NCI-H2227 (cell line): ENCODE data around the gene SLC27A2.
"Not testable (repeated sequence)": the region's sequence is repeated elsewhere in the genome, so short reads cannot be mapped to it uniquely, and the experiment has no call there.

Experiments
- DNase-seq: peaks from one replicate; lab custom pipeline; 2025; ENCODE audit not compliant: unreplicated experiment; lab: John Stamatoyannopoulos, UW

SLC27A2 gene

GRCh38 chr15:50181969-50182218 is at the start of gene SLC27A2:
SLC27A2 (plus strand) TSS chr15:50182196; CDS start chr15:50182428, 232 bp downstream.
- no peak for DNase-seq

DNA sequence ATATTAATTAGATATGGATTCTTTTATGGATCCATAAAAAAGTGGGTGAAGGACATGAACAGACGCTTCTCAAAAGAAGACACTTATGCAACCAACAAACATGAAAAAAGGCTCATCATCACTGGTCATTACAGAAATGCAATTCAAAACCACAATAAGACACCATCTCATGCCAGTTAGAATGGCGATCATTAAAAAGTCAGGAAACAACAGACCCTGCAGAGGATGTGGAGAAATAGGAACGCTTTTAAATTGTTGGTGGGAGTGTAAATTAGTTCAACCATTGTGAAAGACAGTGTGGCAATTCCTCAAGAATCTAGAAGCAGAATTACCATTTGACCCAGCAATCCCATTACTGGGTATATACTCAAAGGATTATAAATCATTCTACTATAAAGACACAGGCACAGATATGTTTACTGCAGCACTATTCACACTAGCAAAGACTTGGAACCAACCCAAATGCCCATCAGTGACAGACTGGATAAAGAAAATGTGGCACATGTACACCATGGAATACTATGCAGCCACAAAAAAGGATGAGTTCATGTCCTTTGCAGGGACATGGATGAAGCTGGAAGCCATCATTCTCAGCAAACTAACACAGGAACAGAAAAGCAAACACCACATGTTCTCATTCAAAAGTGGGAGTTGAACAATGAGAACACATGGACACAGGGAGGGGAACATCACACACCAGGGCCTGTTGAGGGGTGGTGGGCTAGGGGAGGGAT is 49.6 kb upstream of the SLC27A2 start:
- DNase-seq, result not testable (repeated sequence)

DNA sequence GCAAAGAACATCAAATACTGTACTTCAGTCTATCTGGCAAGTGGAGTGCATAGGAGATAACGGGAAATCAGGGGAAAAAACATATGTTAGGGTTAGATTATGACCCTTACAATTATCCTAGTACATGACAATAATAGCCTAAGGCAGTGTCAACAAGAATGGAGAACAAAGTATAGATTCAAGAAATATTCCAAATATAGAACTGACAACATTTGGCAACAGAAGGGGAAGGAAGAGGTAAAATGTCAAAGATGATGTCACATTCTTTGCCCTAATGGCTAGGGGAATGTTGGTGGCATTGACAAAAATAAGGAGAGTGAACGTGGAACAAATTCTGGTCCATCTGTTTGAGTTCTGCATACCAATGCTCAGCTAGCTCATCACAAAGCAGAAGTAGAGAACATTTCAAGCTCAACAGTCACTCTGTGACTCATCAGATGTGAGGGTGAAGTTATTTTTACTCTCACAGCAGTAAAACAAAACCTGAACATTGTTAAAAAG is 47.4 kb upstream of the SLC27A2 start:
- no peak for DNase-seq

DNA sequence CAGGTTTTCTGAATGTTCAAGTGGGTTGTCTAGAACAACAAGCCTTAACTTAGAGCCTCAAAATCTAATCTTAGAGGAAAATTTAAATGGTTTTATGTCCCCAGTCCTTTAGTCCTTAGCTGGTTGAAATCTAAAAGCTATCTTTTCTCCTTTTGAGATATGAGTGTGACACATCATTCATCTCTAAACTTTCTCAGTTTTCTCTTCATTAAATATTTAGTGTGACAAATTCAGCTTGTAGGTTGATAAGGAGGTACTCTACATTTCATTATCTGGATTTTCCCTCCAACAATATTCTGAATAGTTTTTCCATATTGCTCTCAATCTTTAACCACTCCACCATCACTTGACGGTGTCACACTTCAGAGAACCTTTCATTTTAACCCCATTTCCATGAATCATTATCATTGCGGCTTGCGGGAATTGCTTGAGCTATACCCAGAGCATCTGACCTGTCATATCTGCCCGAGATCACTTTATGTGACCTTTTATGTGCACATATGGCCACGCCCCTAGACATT is 46.9 kb upstream of the SLC27A2 start:
- no peak for DNase-seq

DNA sequence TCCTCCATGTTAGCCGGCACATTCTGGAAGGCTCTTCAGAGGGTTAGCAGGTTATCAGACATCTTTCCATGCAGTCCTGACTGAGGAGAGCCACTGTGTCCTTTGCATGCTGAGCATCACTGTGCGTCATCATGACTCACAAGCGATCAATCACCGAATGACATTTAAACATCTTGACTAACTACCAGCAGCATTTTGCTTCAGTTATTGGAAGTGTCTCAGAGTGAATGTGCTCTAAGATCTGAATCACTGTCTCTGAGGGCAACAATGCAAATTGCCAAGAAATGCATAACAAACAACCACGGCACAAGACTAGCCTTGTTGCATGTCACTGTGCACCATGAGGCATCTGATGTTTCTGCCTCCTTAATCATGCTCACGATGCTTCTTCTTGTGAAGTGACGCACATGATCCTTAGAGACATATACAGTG is 44.6 kb upstream of the SLC27A2 start:
- no peak for DNase-seq

DNA sequence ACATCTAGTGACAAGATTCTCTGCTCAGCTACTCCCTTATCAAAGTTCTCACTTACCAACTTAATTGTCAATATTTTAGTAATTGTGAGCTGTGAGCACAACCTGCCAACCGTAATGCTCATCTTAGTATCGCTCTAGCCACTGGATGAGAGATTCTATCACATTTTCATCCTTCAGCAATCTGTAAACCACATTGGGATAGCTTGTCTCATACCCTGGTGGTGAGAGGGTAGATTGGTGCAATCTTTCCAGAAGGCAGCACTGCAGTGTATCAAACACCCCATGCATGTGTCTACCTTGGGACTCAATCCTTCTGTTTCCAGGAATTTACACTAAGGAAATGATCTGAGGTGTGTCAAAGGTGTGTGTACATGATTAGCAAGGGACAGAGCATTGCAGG is 44.1 kb upstream of the SLC27A2 start:
- no peak for DNase-seq

DNA sequence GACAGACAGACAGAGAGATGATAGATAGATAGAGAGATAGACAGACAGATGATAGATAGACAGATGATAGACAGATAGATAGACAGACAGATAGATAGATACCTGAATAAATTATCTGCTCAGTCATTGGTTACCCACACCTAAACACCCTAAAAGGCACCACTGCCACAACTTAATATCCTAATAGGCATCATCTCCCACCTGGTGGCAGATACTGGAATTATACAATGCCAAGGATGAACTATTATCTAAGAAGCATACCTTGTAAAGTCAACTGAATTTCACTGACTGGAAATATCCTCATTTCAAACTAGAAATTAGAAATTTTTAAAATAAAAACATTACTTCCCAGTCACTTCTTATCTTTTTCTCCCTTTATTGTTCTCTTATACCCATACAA is 43.6 kb upstream of the SLC27A2 start:
- no peak for DNase-seq

- no peak for DNase-seq
Measured at GRCh38 chr15:50140098-50140497, 41.9 kb upstream of the SLC27A2 start.

DNA sequence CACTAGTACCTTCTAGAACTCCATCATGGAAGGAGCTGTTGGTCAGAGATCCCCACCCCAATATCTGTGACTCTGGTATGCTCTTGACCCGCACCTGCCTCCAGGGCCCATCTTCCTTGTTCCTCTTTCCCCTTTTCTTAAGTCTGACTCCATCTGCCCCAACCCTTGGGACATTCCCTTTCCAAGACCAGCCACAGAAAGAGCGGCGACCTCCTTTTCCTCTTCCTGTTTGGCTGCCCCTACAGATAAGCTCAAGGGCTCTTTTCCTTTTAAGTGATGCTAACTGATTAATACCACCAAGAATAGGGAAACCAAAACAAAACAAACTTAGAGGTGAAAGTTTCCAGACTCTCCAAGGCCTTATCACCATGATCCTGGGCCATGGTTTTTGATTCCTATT is 41.0 kb upstream of the SLC27A2 start:
- no peak for DNase-seq

DNA sequence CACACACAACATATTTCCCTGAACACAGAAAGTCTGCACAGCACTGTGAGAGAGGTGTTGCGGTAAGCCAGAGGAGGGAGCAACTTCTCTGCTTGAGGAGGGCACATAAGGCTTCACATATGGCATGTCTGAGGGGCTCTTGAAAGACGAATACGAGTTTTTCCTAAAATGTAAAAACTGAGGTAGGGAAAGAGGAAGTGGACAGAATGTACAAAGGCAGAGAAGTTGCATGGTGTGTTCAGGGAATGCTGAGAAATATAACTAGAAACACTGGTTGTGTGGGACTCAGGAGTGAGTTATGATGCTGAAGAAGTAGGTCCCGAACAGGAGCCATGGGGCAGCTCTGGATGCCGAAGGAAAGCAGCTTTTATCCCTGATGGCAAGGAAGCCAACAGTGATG is 40.1 kb upstream of the SLC27A2 start:
- no peak for DNase-seq

GRCh38 chr15:50143255-50143860 is 38.6 kb upstream of the SLC27A2 start:
- no peak for DNase-seq

DNA sequence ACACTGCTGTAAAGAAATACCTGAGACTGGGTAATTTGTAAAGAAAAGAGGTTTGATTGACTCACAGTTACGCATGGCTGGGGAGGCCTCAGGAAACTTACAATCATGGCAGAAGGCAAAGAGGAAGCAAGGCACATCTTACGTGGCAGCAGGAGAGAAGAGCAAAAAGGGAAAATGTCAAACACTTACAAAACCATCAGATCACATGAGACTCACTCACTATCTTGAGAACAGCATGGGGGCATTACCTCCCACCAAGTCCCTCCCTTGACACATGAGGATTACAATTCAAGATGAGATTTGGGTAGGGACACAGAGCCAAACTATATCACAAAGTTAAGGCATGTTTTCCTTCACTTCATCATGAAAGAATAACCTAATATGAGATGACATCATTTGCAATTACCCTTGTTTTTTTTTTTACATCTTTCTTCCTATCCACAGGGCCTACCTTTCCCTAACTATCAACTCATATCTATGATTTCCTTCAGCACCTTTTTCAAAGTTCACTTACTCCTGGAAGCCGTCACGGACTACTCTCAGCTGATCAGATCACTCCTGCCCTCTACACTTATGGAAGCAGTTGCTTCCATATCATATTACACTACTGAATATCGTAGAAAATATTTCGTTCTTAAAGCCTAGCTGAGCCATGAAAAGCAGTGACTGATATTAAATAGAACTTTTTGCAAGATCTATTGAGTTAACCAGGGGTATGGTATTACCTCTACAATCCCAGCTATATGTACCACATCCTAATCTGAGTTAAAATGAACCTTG is 37.5 kb upstream of the SLC27A2 start:
- DNase-seq, result no peak

DNA sequence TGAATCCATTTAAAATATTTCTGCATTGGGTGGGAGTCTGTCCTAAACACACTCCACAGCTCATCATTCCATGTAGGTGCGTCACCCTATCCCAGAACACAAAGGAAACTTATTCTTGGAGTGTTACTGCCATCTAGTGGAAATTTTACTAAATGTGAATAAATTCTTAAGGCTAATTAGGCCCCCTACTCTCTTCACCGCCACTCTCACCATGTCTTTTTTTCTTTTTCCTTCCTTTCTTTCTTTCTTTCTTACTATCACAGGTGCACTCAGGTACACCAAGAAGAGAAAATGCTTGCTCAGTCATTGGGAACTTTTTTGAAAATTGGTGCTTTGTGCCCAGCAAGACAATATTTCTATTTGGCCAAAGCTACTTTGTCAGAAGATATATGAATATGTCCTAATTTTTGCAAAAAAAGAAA is 36.5 kb upstream of the SLC27A2 start:
- DNase-seq, result peak; percentile 76

GRCh38 chr15:50146632-50147031 is 35.4 kb upstream of the SLC27A2 start:
- no peak for DNase-seq

DNA sequence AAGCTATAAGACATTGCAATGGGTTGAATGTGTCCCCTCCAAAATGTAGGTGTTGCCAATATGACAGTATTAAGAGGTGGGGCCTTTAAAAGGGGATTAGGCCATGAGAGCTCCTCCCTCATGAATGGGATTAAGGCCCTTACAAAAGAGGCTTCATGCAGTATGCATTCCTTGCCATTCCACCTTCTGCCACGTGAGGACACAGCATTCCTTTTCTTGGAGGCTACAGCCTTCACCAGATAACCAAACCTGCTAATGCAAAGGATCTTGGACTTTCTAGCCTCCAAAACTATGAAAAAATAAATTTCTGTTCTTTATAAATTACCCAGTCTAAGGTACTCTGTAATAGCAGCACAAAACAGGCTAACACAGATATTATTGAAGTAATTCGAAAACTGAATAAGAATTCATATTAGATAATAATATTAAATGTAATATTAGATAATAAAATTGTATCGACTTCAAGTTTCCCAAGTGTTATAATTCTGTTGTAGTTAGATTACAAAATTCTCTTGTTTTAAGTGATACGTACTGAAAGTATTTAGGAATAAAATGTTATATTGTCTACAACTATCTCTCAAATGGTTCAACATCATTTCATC is 33.5 kb upstream of the SLC27A2 start:
- DNase-seq, result peak; percentile 8

DNA sequence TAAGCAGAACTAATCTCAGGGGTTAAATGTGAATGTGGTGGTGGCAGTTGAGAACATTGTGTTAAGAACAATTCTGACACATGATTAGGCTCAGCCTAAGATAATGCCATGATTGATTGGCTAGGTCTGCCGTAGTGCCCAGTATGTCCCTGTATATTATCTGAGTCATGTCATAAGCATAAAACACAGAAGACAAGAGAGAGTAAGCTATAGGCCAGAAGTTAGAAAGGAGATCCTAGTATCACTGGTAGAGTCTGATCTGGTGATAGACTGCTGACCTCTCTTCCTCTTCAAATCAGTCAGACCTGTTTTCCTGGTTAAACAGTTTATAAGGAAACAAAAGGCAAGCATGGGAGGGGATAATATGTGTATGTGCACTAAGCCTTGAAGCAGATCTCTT is 32.9 kb upstream of the SLC27A2 start:
- DNase-seq, result no peak

GRCh38 chr15:50150349-50150748 is 31.6 kb upstream of the SLC27A2 start:
- no peak for DNase-seq

- no peak for DNase-seq
Measured at GRCh38 chr15:50150851-50151250, 31.1 kb upstream of the SLC27A2 start.

- DNase-seq, result no peak
Measured at GRCh38 chr15:50151476-50151875, 30.5 kb upstream of the SLC27A2 start.

GRCh38 chr15:50158236-50158635 is 23.8 kb upstream of the SLC27A2 start:
- not testable (repeated sequence) for DNase-seq

GRCh38 chr15:50162969-50163718 is 18.9 kb upstream of the SLC27A2 start:
- no peak for DNase-seq
